Memory B cell (primary cell): ENCODE data around the gene BOD1L1.
A peak's percentile ranks its signal among the peaks of the same experiment; 100 is the strongest.

Experiments used
- ATAC-seq: fragments of 150-1000 bp; cut with Tn5 transposase; 2 replicates; pipeline ENCODE4 v1.10.0; 2021; ENCODE audit warnings: low read depth, mild to moderate bottlenecking, moderate library complexity
- DNase-seq, 2 donors: peaks; one replicate each; pipeline ENCODE4 v3.0.0; 2022; ENCODE audit warnings: low spot score in 2 of 2
- H3K27ac Mint-ChIP-seq: one replicate; pipeline ENCODE4 v1.8.0; 2022; ENCODE audit warnings: mild to moderate bottlenecking, moderate library complexity, mixed read lengths
- H3K27me3 Mint-ChIP-seq: one replicate; pipeline ENCODE4 v1.8.0; 2022; ENCODE audit warnings: mixed read lengths
- H3K36me3 Mint-ChIP-seq: one replicate; pipeline ENCODE4 v1.8.0; 2022; ENCODE audit warnings: mild to moderate bottlenecking, mixed read lengths
- H3K4me1 Mint-ChIP-seq: one replicate; pipeline ENCODE4 v1.8.0; 2022; ENCODE audit warnings: mixed read lengths
- H3K4me3 Mint-ChIP-seq: one replicate; pipeline ENCODE4 v1.8.0; 2022; ENCODE audit warnings: mild to moderate bottlenecking, moderate library complexity, mixed read lengths
- H3K9me3 Mint-ChIP-seq: one replicate; pipeline ENCODE4 v1.8.0; 2022; ENCODE audit warnings: mixed read lengths

The BOD1L1 gene

DNA sequence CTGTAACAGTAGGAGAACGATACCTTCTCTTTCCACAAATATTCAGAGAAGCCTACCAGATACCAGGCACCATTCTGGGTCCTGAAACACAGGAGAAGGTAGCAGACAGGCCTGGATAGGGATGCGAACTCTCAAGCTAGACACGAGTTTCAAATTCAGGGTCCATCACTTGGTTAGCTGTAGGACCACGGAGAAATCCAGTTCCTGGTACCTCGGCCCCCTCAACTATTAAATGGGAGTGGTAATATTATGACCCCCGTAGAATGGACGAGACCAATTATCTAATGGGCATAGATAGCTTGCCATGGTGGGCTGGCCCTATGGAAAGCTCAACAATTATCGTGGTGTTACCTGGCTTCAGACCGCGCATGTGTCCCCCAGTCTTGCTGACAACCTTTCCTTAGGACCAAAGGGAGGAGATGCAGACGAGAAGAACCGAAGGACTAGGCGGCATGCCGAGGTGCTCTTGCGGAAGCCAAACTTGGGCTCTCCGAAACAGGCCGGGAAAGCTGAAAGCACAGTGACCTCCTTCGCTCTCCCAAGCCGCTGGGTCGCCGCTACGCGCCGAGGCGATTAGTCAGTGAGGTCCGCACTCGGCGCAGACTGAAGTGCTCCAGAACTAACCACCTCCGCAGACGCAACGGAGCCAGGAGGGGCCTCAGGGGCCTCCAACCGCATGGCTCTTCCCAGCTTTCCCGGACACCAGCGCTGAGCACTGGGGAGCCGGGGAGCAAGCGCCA is 102.9 kb downstream of the BOD1L1 start:
- peaks cover 23% of the 10 kb centered on the region for H3K27me3 Mint-ChIP-seq
- no peaks in the 10 kb centered on the region for H3K9me3 Mint-ChIP-seq
- H3K4me1 Mint-ChIP-seq: peaks cover 11% of the 10 kb centered on the region
- H3K4me3 Mint-ChIP-seq: no peak overlapping the region
- H3K36me3 Mint-ChIP-seq: no peaks in the 10 kb centered on the region
- no peak for ATAC-seq
- H3K27ac Mint-ChIP-seq: no peak overlapping the region
- DNase-seq: peak in 1 of 2 donors; percentile 13

DNA sequence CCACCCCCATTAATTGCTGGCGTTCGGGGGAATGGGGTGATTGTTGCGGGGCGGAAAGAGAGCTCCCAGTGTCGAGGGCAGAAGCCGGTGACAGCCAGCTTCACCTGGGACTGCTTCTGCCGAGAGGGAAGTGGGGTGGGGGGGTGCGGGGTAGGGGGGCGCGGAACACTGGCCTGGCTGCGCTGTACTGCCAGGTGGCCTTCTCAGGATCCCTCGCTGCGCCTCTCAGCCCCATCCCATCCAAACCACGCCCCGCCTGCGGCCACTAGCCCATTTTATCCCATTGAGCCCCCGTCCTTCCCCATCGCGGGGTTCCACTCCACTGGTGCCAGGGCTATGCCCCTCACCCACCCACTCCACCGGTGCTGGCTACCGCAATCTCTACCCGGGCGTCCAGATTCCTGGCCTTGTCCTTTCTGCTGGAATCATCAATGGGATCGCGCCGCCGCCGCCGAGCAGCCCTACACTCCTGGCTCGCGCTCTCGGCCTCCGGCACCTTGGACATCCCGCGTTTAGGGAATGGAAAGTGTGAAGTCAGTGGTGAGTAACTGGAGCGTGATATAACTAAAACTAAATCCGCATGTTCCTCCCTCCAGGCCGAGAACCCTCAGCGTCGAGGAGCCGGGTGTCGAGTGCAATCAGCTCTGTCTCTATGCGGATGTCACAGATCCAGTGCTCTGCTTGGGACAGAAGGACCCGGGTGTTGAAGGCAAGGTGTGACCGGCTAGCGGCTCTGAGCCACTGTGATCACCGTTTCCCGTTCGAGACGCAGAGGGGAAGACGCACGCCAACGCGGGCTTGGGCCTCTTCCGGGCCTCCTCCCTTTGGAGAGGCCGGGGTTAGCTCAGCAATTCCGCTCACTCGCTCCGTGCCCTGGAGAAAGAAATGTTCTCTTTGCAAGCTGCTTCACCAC is 103.7 kb downstream of the BOD1L1 start:
- peak overlapping the region; percentile 57 for H3K27ac Mint-ChIP-seq
- H3K4me3 Mint-ChIP-seq: no peak overlapping the region
- no peaks in the 10 kb centered on the region for H3K9me3 Mint-ChIP-seq
- no peaks in the 10 kb centered on the region for H3K36me3 Mint-ChIP-seq
- DNase-seq: peak in 1 of 2 donors; percentile 9
- H3K27me3 Mint-ChIP-seq: peaks cover 19% of the 10 kb centered on the region
- ATAC-seq: no peak
- H3K4me1 Mint-ChIP-seq: peaks cover 9% of the 10 kb centered on the region

DNA sequence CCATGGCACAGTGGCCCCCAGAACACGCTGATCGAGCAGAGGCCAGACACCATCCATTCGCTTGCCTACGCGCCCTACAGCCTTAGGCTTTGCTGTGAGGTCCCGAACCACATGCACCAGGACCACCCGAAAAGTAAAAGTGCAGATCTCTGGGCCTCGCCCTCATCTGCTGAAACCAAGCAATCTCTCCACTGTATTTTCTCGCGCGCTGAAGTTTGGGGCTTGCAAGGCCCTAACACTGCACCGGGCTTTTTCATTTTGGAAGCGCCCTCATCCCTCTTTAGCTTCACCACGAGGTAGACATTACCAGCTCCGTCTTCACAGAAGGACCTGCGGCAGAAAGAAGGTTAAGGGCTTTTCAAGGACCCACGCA is 104.4 kb downstream of the BOD1L1 start:
- Mint-ChIP-seq H3K4me3 (no peak overlapping the region), H3K4me1 (peaks cover 5% of the 10 kb centered on the region), H3K36me3 (no peaks in the 10 kb centered on the region), H3K9me3 (no peaks in the 10 kb centered on the region), H3K27ac (no peak overlapping the region), H3K27me3 (peaks cover 17% of the 10 kb centered on the region)
- DNase-seq (no peak), ATAC-seq (no peak)

DNA sequence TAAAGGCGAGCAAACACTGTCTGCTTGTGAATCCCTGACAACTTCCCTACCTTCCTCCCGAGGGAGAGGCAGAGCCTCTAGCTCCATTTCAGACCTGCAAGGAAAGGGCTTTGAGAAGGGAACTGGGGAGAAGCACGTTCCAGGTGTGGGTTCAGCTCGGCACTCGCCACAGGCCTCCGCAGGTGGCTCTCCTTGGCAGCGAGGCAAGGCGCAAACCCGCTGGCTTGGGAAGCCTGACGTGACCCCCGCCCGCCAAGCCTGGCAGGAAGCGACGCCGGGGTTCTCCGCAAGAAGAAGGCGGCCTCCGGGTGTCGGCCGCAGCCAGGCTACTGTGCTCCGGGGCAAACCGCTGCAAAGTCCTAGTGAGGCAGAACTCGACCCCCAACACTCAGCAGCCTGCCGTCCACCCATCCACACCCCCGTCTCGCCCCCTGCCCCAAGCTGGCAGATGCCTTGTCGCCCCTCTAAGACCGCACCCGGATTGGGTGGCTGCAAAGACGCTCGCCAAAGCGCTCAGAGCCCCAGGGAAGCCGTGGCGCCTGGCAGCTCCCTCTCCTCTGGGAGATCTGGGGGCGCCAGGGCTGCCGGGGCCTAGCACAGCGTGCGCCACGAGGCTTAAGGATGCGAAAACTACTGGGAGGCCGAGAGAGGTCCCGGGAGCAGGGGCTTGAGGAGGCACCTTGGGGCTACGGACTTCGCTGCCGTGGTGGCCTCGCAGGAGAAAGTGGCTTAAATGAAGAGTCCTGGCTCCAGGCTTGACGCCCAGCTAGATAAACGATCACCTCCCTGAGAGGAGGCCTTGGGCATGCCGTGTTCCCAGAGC is 105.0 kb downstream of the BOD1L1 start:
- Mint-ChIP-seq H3K27me3 (peaks cover 17% of the 10 kb centered on the region), H3K4me3 (no peak overlapping the region), H3K4me1 (peaks cover 3% of the 10 kb centered on the region), H3K36me3 (no peaks in the 10 kb centered on the region), H3K27ac (no peak overlapping the region), H3K9me3 (no peaks in the 10 kb centered on the region)
- DNase-seq (peak in 1 of 2 donors; percentile 25), ATAC-seq (no peak)

DNA sequence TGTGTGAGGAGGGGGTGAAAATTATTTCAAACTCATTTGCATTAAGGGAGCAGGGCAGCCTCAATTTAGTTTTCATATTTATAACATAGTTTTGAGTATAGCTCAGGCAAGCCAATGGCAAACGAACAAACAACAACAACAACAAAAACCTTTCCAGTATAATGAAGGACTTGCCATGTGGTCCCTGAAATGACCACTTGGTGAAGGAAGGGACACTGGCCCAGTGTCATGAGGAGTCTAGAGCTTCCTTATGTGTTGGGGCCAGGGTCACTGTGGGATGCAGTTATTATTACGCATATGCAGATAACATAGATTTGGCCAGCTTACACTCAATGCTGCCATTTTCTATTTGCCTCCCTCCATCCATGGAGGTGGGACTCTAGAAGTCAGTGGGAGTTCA is 106.5 kb downstream of the BOD1L1 start:
- H3K27ac Mint-ChIP-seq: no peak overlapping the region
- H3K36me3 Mint-ChIP-seq: no peaks in the 10 kb centered on the region
- ATAC-seq (no peak), DNase-seq (no peak)
- no peak overlapping the region for H3K4me3 Mint-ChIP-seq
- H3K27me3 Mint-ChIP-seq: peaks cover 12% of the 10 kb centered on the region
- no peaks in the 10 kb centered on the region for H3K9me3 Mint-ChIP-seq
- H3K4me1 Mint-ChIP-seq: no peaks in the 10 kb centered on the region
